Measurements from ENCODE around the gene PHRF1. TPM values are rescaled to one million over a fixed set of nuclear protein-coding genes. Genes with fewer than 3 reads are reported as not detected.
A peak's percentile ranks its signal among the peaks of the same experiment; 100 is the strongest.

The PHRF1 gene
- total and polyA plus RNA-seq, 4 donors = 2.4 to 25.2 (median 18.8) TPM

GRCh38 chr11:656426-656825 lies 80.2 kb downstream of the PHRF1 start:
- Histone ChIP-seq H3K9me3 (ENCODE audit: control insufficient read depth in 4 of 4, low read length in 3 of 4) (no peaks in the 10 kb centered on the region), H3K27me3 (ENCODE audit: control insufficient read depth in 4 of 4, insufficient read depth in 4 of 4, low read length in 3 of 4) (no peaks in the 10 kb centered on the region), H3K4me1 (ENCODE audit: control insufficient read depth in 4 of 4, insufficient read depth in 4 of 4, low read length in 3 of 4) (peaks cover 13 to 59% (median 50%) of the 10 kb centered on the region in 4 donors), H3K4me3 (ENCODE audit: low read depth in 1 of 3, low read length in 3 of 3) (no peak overlapping the region), H3K9ac (ENCODE audit: low read depth in 1 of 2, low read length in 2 of 2) (no peak overlapping the region), H3K27ac (ENCODE audit: low read depth in 1 of 2, low read length in 2 of 2) (peak overlapping the region in 1 of 2 donors; percentile 63), H3K36me3 (ENCODE audit: control insufficient read depth in 4 of 4, insufficient read depth in 3 of 4, low read depth in 1 of 4, low read length in 3 of 4) (peaks cover 0 to 5% (median 2%) of the 10 kb centered on the region in 4 donors)
- no peak for DNase-seq (ENCODE audit: low spot score)
- no peak for TF ChIP-seq GABPA (IDR thresholded peaks at IDR 0.05 in 1 of 2, conservative IDR thresholded peaks at IDR 0.05 in 1 of 2)
- TF ChIP-seq, protein P1, sequence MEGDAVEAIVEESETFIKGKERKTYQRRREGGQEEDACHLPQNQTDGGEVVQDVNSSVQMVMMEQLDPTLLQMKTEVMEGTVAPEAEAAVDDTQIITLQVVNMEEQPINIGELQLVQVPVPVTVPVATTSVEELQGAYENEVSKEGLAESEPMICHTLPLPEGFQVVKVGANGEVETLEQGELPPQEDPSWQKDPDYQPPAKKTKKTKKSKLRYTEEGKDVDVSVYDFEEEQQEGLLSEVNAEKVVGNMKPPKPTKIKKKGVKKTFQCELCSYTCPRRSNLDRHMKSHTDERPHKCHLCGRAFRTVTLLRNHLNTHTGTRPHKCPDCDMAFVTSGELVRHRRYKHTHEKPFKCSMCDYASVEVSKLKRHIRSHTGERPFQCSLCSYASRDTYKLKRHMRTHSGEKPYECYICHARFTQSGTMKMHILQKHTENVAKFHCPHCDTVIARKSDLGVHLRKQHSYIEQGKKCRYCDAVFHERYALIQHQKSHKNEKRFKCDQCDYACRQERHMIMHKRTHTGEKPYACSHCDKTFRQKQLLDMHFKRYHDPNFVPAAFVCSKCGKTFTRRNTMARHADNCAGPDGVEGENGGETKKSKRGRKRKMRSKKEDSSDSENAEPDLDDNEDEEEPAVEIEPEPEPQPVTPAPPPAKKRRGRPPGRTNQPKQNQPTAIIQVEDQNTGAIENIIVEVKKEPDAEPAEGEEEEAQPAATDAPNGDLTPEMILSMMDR (IDR thresholded peaks at IDR 0.05; ENCODE audit: low read depth, low read length, missing input control) = no peak
- TF ChIP-seq, protein P2, sequence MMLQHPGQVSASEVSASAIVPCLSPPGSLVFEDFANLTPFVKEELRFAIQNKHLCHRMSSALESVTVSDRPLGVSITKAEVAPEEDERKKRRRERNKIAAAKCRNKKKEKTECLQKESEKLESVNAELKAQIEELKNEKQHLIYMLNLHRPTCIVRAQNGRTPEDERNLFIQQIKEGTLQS (IDR thresholded peaks at IDR 0.05) = no peak
- TF ChIP-seq ZBTB33 (IDR thresholded peaks at IDR 0.05) = no peak
- TF ChIP-seq JUND (IDR thresholded peaks at IDR 0.05) = no peak
- TF ChIP-seq RAD21 (IDR thresholded peaks at IDR 0.05) = no peak
- TF ChIP-seq FOXA1 (IDR thresholded peaks at IDR 0.05) = no peak
- TF ChIP-seq TAF1 (conservative IDR thresholded peaks at IDR 0.05) = no peak
- no peak for TF ChIP-seq RXRA (IDR thresholded peaks at IDR 0.05)
- no peak for TF ChIP-seq YY1 (IDR thresholded peaks at IDR 0.05)
- TF ChIP-seq NR2F2 (IDR thresholded peaks at IDR 0.05) = no peak
- no peak for TF ChIP-seq SP1 (IDR thresholded peaks at IDR 0.05)
- no peak for TF ChIP-seq MAX (IDR thresholded peaks at IDR 0.05)
- no peak for TF ChIP-seq EGR1 (IDR thresholded peaks at IDR 0.05; ENCODE audit: low read depth in 2 of 2)
- no peak for TF ChIP-seq HNF4A (conservative IDR thresholded peaks at IDR 0.05)
- WGBS = 85% methylated on average over 14 of the region's 14 CpGs

DNA sequence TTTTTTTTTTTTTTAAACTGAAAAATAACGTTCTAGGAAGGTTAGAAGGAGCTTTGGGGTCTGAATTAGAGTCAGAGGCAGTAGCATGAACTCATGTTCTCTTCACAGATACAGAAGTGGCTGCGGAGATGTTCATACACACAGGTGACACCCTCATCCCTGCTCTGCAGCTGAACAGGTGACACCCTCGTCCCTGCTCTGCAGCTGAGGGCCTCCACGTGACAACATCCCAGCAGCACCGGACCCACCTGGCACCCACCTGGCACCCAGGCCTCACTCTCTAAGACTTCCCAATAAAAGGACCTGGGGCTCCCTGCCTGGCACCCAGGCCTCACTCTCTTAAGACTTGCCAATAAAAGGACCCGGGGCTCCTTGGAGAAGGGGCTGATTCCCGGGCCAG lies 80.6 kb downstream of the PHRF1 start:
- H3K9ac ChIP-seq (ENCODE audit: low read depth in 1 of 2, low read length in 2 of 2) = no peak overlapping the region
- TF ChIP-seq RAD21 (IDR thresholded peaks at IDR 0.05) = no peak
- peaks cover 0 to 5% (median 2%) of the 10 kb centered on the region in 4 donors for H3K36me3 ChIP-seq (ENCODE audit: control insufficient read depth in 4 of 4, insufficient read depth in 3 of 4, low read depth in 1 of 4, low read length in 3 of 4)
- DNase-seq (ENCODE audit: low spot score) = no peak
- peak overlapping the region; percentile 51 to 63 for H3K27ac ChIP-seq (ENCODE audit: low read depth in 1 of 2, low read length in 2 of 2)
- H3K4me3 ChIP-seq (ENCODE audit: low read depth in 1 of 3, low read length in 3 of 3) = no peak overlapping the region
- H3K9me3 ChIP-seq (ENCODE audit: control insufficient read depth in 4 of 4, low read length in 3 of 4) = no peaks in the 10 kb centered on the region
- peaks cover 13 to 63% (median 52%) of the 10 kb centered on the region in 4 donors for H3K4me1 ChIP-seq (ENCODE audit: control insufficient read depth in 4 of 4, insufficient read depth in 4 of 4, low read length in 3 of 4)
- WGBS = 68% methylated on average over 7 of the region's 7 CpGs
- no peaks in the 10 kb centered on the region for H3K27me3 ChIP-seq (ENCODE audit: control insufficient read depth in 4 of 4, insufficient read depth in 4 of 4, low read length in 3 of 4)

GRCh38 chr11:657691-658126 lies 81.4 kb downstream of the PHRF1 start:
- Histone ChIP-seq H3K4me3 (ENCODE audit: low read depth in 1 of 3, low read length in 3 of 3) (no peak overlapping the region), H3K27me3 (ENCODE audit: control insufficient read depth in 4 of 4, insufficient read depth in 4 of 4, low read length in 3 of 4) (no peaks in the 10 kb centered on the region), H3K4me1 (ENCODE audit: control insufficient read depth in 4 of 4, insufficient read depth in 4 of 4, low read length in 3 of 4) (peaks cover 13 to 67% (median 55%) of the 10 kb centered on the region in 4 donors), H3K9me3 (ENCODE audit: control insufficient read depth in 4 of 4, low read length in 3 of 4) (no peaks in the 10 kb centered on the region), H3K36me3 (ENCODE audit: control insufficient read depth in 4 of 4, insufficient read depth in 3 of 4, low read depth in 1 of 4, low read length in 3 of 4) (peaks cover 0 to 5% (median 2%) of the 10 kb centered on the region in 4 donors), H3K9ac (ENCODE audit: low read depth in 1 of 2, low read length in 2 of 2) (no peak overlapping the region), H3K27ac (ENCODE audit: low read depth in 1 of 2, low read length in 2 of 2) (peak overlapping the region; percentile 51 to 63)
- DNase-seq (ENCODE audit: low spot score) = no peak
- 35% methylated on average over 14 of the region's 14 CpGs for WGBS
- TF ChIP-seq, protein P1 (IDR thresholded peaks at IDR 0.05; ENCODE audit: low read depth, low read length, missing input control) = no peak
- TF ChIP-seq EGR1 (IDR thresholded peaks at IDR 0.05; ENCODE audit: low read depth in 2 of 2) = peak in 1 of 2 donors; percentile 62
- peak in 1 of 2 donors; percentile 39 for TF ChIP-seq GABPA (IDR thresholded peaks at IDR 0.05 in 1 of 2, conservative IDR thresholded peaks at IDR 0.05 in 1 of 2)
- peak; percentile 47 to 52 for TF ChIP-seq RAD21 (IDR thresholded peaks at IDR 0.05)
- peak; percentile 51 to 62 for TF ChIP-seq JUND (IDR thresholded peaks at IDR 0.05)
- TF ChIP-seq YY1 (IDR thresholded peaks at IDR 0.05) = peak; percentile 82
- TF ChIP-seq TAF1 (conservative IDR thresholded peaks at IDR 0.05) = no peak
- TF ChIP-seq MAX (IDR thresholded peaks at IDR 0.05) = peak; percentile 84
- peak; percentile 99 for TF ChIP-seq HNF4G (IDR thresholded peaks at IDR 0.05)
- no peak for TF ChIP-seq FOXA2 (IDR thresholded peaks at IDR 0.05)
- TF ChIP-seq NR2F2 (IDR thresholded peaks at IDR 0.05) = peak; percentile 57
- peak; percentile 99 for TF ChIP-seq SP1 (IDR thresholded peaks at IDR 0.05)
- TF ChIP-seq ZBTB33 (IDR thresholded peaks at IDR 0.05) = no peak
- TF ChIP-seq, protein P2 (IDR thresholded peaks at IDR 0.05) = no peak
